GM18867 (cell line): ENCODE results near the gene HOXA9.

Experiments used
- ATAC-seq: cut with Tn5 transposase; IDR thresholded peaks from one replicate; pipeline ENCODE4 v1.9.1; 2021; ENCODE audit warnings: mild to moderate bottlenecking, moderate library complexity; ENCODE audit not compliant: unreplicated experiment

The HOXA9 gene

DNA sequence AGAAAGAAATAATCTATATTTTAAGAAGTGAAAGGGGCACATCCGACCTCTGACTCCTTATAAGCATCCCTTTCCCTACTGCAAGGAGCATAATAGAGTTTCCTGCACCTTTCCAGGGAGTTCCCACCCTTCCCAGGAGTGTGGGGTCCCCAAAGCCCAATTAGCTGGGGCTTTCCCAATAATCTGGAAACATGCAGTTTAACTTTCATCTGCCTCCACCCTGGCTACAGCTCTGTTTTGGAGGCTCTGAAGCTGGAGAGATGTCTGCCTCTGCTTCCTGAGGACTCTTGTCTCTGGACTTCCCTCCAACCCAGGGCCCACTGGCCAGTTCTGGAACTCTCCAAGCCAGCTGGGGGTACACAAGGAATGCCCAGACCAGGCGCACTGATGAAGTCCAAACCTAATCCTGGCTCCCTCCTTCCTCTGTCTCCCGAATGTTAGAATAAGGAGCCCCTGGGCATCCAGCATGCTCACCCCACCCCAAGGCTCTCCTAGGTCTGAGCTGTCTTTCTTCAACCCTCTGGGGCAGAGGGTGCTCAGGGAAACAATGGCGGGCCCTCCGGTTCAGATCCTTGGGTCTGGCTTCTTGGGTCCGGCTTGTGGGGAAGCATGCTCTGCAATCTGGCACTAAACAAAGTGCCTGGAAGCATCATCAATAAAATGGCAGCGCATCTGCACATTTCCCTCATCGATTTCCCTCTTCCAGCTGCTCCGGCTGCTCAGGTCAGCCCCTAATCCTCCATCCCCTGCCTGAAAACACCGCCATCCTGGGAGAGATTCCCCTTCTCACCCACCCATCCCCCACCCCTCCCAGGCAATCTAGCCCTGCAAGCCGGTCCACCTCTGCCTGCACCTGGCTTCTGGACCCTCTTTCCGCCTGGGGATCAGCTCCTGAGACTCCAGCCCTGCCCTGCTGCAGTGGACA lies 48.1 kb downstream of the HOXA9 start:
- no peak for ATAC-seq

DNA sequence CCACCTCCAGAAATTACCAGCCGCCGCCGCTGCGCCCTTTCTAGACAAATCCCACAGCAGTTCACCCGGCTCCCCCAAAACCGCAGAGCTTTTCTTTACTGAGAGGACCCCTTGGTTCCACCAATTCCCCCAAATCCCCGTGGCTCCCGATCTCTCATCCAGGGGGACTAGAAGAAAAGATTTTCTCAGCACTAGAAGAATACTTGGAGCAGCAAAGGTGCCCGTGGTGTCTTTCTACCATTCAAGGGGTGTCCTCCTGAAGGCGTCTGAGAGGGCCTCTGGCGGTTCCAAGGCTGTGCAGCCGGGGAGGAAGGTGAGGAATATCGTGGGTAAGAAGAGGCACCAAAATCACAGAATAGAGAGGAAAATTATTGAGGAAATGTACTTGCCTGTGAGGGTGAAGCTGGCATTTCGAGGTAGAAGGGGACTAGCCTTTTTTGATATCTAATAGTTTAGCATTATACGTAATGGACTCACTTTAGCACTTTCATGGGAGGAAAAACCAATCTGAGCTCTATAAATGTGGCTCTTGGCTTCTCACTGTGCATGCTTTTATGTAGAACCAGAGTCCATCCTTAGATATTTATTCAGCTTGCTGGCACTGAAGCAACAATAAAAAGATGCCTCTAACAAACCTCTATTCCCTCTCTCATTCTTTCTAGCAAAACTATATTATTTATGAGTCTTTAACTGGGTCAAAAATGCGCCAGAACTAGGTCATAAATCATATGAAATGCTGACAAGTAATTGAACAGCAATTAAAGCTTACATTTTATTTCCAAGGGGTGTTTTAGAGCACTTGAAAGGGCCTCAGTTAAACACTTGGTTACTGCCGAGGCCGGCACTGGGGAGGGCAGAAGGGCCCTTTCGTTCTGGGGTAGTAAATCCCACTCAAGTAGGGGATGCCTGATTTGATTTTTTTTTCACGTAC lies 49.0 kb downstream of the HOXA9 start:
- ATAC-seq, result no peak

DNA sequence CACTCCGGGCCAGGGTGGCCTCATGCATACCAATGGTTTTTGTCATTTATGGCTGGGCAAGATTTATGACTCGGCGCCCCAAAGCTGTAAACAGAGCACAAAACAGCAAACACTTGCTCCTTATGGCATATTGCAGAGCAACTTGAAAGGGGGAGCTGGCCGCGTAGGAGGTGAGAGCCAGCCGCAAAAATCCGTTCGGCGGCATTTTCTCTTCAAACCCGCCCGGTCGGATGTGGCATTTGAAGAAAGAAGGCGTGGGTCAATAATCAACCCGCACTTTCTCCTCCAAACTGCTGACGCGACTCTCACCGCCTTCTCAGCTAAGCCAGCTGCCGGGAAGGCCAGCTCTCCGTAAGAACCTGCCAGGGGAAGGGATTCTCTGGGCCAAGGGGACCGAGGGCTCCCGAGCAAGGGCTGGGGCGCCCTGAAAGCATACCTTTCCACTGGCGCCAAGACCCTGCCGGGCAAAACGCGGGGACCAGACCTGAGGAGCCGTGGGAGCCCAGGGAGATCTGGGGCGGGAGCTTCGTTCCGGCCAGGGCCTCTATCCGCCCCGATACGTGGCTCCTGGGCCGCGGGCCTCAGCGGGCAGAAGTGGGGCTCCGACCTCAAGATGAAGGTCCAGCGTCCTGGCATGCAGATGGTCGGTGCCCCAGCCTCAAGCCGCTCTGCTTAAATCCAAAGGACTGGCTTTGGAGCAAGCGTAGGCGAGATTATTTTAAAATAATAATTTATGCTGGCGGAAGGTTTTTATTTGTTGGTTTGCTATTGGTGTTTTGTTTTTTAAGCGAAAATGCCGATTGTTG lies 49.9 kb downstream of the HOXA9 start:
- no peak for ATAC-seq

DNA sequence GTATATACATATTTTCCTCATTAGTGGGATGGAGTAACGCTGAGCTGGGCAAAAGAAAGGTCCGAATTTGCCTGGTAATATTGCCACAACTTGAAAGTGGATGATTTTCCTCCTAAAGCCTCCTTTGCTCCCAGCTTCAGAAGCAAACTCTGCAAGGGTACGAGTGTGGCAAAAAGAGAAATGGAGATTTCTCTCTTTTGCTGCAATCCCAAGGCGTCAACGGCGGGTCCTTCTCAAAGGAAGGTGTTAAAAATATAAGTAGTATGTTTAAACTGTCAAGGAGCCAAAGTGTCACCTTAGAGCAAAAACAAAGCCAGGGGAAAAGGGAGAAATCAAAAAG lies 50.5 kb downstream of the HOXA9 start:
- ATAC-seq, result no peak

DNA sequence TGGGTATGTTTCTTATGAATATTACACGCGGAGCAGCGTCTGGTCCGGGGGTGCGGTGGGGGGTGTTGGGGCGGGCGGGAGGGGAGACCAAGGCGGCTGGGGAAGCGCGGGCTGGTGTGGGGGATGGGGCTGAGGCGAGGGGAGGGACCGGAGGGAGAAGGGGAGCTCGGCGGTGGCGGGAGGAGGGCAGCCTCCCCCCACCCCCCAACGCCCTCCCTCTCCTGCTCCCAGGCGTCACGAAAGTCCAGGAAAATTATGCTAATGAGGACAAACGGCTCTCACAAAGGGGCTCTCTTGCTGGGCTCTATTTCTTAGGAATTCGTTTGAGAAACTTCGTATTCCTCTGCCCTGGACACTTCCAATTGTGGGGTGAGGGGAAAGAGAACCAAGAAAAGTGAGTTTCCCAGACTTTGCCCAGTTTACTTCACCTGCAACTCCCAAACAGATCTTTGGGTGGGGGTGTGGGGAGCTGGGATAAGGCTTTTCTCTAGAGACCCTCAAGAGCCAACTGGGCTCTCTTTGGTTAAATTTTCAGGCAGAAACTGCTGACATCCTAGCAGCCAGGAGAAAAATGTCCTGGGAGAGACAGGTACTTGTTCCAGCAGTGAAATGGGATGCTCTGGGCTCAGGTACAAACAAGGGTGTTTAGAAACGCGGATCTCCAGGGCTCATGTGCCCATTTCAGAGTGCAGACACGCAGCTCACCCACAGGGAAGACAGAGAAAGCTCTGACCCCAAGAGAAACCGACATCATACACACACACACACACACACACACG lies 51.2 kb downstream of the HOXA9 start:
- no peak for ATAC-seq

DNA sequence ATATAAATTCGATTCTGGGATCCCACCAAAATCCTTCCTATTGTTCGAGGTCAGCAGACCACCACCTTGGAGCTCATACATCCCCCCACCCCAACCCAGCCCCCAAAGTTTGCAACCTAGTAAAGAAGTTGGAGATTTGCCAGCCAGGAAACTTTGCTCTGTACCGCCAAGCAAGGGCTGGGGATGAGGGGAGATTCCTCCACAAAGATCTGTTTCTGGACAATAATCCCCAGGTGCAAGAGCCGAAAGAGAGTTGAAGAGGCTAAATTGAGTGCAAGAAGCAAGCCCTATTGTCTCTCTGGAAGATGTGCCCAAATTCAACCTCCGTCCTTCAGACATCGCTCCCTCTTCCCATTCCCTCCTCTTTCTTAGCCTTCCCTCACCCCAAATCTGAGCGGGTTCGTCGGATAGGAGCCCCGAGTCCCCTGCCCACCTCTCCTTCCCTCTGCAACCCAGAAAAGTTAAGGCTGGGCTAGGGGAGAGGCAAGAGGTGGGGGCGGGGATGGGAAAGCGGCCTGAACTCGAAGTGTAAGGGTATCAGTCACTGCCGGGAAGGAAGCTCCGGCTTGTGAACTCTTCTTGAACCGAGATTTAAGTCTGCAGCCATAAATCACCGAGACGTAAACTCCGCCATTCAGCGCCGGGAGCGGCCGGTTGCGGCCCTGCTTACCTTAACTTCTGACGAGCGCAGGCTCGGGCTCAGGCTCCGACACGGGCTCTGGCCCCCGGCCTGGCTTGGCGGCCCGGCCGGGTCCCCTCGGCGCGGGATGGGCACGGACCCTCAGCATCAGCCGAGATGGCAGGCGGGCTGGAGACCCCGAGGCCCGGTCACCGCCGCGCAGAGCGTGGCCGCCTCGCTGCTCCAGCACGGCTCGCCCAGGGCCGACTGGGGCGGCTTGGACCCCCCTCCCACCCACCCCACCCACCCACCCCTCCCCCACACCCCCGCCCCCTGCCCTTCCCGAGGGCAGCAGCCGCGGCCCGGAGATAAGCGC lies 52.1 kb downstream of the HOXA9 start:
- no peak for ATAC-seq
